COLO668 (cell line): ENCODE data around the gene RGS16.
A peak's percentile ranks its signal among the peaks of the same experiment; 100 is the strongest.
"Not testable (repeated sequence)": the region's sequence is repeated elsewhere in the genome, so short reads cannot be mapped to it uniquely, and the experiment has no call there.

Source experiments
- DNase-seq: peaks from one replicate; lab custom pipeline; 2025; ENCODE audit not compliant: unreplicated experiment; lab: John Stamatoyannopoulos, UW

RGS16 gene

DNA sequence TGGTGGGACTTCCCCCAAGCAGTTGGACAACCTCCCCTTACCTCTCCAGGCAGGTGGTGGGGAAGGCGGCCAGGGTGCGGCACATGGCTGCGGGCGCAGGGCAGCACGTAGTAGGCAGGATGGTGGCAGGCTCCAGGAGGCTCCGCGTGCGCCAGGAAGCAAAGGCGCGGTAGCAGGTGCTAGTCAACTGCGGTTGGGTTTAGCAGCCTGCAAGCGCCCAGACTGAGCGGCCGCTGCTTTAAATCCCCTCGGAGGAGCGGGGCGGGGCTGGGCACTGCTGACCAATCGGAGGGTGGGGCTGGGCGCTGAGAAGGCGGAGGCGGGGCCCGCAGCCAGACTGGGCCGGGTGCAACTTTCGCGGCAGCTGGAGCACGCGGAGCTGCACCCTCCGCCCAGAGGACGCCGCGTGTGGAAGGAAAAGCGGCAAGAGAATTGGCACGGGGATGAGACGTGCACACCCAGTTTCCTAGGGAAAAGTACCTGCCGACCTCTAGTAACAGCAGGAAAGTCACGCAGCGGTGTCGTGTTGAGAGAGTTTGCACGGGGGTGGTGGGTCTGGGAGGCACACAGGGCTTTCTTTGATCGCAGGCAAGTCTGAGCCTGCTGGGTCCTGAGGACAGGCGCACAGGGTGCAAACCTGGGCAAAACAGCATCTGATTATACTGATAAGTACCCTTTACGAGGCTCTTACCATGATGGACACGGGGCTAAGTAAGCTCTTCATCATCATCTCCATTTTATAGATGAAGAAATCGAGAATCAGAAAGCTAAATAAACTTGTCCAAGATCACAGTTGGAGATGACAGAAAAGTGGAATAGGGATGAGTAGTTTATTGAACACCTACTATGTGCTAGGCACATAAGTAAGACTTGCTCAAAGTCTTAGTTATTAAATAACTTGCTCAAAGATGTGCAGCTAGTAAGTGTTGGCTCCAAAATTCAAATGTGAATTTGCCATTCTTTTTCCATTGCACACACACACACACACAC lies at the start of gene RGS16:
Gene RGS16 (minus strand): TSS at position 215 of the 990 bp plus-strand sequence. CDS start 130 bp downstream, at position 85.
- peak; percentile 99 for DNase-seq

DNA sequence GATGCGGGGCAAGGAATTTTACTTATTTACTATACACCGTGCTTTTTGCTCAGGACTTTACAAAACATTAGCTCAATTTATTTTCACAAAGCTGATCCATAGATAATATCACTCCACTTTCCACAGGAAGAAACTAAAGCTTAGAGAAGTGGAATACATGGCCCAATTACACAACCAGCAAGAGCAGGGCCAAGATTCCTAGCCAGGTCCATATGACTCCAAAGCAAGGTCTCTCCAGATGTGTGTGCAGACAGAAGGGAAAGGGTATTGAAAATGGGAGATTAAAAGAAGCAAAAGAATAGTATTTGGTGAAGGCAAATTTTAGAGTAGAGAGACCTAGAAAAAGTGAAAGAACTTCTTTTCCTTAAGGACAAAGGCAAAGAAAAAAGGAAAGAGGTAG lies 49.8 kb upstream of the RGS16 start:
- DNase-seq: no peak

GRCh38 chr1:182652933-182653332 lies 48.7 kb upstream of the RGS16 start:
- DNase-seq: no peak

- DNase-seq: no peak
Observed at GRCh38 chr1:182651339-182651724, 47.1 kb upstream of the RGS16 start.

- no peak for DNase-seq
Observed at GRCh38 chr1:182650678-182651338, 46.6 kb upstream of the RGS16 start.

GRCh38 chr1:182649041-182649440 lies 44.9 kb upstream of the RGS16 start:
- no peak for DNase-seq

DNA sequence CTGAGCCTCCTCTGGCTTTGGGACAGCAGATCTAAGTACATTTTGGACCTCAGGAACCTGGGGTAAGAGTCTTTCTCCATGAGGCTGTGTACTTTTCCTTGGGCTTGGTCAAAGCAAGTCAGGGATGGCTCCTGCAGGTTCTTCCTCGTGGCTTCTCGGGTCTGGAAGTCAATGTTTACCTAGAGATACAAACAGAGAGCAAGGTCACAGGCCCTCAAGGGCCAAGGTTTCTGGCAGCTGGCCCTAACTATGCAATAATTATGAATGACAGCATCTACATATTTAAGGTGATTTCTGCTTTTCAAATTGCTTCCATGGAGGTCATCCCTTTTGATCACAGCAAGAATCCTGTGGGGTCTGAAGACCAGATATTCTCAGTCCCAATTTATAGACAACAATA lies 42.5 kb upstream of the RGS16 start:
- DNase-seq: no peak

- no peak for DNase-seq
Observed at GRCh38 chr1:182644886-182645285, 40.7 kb upstream of the RGS16 start.

GRCh38 chr1:182643699-182644098 lies 39.5 kb upstream of the RGS16 start:
- peak; percentile 41 for DNase-seq

DNA sequence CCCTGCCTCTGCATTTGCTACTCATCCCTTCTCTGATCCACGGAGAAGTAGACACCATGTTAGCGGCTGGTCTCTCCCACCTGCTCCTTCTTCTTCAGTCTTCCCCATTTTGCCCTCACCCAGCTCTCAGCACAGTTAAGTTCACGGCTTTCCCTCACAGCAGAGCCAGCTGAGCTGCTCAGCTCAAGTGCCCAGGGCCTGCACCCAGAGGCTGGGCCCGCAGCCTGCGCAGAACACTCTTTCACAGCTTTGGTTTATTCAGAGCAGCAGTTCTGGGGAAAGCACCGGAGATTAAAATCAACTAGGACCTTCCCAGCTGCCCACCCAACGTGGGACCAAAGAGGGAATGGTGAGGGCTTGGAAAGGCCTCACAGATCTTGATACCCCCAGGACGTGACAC lies 38.3 kb upstream of the RGS16 start:
- no peak for DNase-seq

DNA sequence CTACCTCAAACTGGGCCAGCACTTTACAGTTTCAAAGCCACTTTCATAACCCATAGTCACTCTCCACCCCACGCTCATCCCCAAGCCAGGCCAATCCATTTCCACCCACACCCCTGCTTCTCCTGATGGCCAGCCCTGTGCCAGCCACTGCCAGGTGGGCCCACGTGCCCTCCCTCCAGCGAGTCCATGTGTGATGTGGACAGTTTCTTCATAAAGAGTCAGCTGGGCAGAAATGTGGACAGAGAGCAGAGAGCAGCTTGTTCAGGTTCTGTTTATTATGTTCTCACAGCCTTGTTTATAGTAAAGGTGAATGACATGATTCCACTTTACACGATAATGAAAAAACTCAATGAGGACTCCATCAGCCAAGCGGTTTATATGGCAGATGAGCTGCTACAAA lies 37.4 kb upstream of the RGS16 start:
- no peak for DNase-seq

- no peak for DNase-seq
Observed at GRCh38 chr1:182639330-182639729, 35.1 kb upstream of the RGS16 start.

- DNase-seq: no peak
Observed at GRCh38 chr1:182637769-182638168, 33.6 kb upstream of the RGS16 start.

DNA sequence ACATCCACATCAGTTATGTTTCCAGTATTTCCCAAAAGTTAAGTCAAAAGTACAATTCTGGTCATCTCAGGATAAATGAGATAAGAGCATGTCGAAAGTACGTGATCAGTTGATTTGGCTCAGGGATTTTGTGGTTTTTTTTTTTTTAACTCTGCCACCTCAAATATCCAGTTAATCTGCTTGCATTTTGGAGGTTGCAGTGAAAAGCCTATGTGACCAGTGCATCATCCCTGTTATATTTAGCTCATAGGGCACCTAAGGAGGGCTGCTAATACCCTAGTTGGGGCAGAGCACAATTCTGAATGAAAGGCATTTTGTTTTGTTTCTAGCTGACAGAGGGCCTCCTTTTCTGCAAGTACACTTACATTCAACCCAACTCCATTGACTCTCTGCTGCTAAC lies 31.7 kb upstream of the RGS16 start:
- no peak for DNase-seq

- DNase-seq: peak; percentile 86
Observed at GRCh38 chr1:182634306-182635072, 30.3 kb upstream of the RGS16 start.

DNA sequence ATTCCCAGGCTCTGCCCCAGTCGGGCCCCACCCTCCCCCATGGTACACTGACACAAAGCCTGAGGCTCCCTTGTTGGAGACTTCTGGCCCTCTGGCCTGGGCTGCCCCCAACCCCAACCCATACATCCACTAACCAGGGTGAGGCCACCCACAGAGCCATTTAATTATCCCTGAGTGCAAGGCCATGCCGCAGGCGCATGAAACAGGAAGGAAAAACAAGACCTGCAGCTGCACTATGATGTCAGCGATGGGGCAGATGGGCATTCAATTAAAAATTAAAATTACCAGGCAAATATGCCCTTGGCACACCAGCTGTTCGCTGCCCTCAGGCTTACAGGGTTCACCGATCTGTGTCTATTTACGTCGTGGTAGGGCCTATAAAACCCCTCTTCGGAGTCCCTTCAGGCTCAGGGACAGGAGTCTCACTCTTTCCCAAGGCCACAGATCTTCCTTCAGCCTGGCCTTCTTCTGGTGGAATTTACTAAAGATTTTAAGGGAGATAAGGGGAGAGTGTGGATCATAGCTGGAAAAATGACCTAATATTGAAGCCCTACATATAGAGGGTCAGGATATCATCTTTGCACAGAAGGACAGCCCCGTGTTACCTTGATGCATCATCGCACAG lies 29.6 kb upstream of the RGS16 start:
- DNase-seq: peak; percentile 95

GRCh38 chr1:182633031-182633430 lies 28.8 kb upstream of the RGS16 start:
- no peak for DNase-seq

DNA sequence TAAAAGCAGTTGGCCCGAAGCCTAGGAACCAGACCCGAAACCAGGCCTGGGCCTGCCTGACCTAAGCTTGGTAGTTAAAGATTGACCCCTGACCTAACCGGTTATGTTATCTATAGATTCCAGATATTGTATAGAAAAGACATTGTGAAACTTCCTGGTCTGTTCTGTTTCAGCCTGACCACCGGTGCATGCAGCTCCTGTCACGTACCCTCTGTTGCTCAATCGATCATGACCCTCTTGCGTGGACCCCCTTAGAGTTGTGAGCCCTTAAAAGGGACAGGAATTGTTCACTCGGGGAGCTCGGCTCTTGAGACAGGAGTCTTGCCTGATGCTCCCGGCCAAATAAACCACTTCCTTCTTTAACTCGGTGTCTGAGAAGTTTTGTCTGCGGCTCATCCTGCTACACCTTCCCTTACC lies 28.3 kb upstream of the RGS16 start:
- not testable (repeated sequence) for DNase-seq

DNA sequence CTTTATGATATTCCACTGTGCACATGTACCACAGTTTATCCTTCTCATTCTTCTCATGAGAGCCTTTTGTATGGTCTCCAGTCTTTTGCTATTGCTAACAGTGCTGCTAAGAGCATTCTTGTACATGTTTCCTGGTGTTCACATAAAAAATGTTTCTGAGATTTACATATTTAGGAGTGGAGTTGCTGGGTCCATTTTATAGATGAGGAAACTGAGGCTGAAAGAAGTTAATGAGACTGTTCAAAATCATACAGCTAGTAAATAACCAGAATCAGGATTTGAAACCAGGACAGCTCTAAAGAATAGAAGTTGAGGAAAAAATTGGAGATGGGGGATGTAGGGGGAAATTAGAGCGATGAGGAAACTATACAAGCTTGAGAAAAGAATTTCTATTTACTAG lies 27.8 kb upstream of the RGS16 start:
- no peak for DNase-seq

GRCh38 chr1:182631053-182631677 lies 27.0 kb upstream of the RGS16 start:
- DNase-seq: no peak

GRCh38 chr1:182630586-182630985 lies 26.4 kb upstream of the RGS16 start:
- DNase-seq: no peak
